ENCODE measurements around the gene PRRC2B.
"Not testable (repeated sequence)": the region's sequence is repeated elsewhere in the genome, so short reads cannot be mapped to it uniquely, and the experiment has no call there.

PRRC2B gene

DNA sequence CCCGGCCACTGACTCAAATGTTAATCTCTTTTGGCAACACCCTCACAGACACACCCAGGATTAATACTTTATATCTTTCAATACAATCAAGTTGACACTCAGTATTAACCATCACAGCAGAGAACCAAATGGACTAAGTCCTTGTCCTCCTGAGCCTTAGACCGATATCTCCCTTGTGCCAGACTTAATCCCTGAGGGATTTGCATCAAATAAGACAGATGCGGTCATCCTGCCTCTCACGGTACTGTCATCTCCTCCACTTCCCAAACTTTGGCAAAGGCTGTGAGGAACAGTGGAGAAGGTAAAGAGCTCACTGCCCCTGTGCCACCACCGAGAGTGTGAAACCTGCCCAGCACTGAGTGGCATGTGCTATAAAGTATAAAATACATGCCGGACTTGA, 6.5 kb upstream of the PRRC2B start:
- no peak for DNase-seq

GRCh38 chr9:131391020-131391419, 2.9 kb upstream of the PRRC2B start:
- no peak for DNase-seq

- DNase-seq, result no peak
Observed at GRCh38 chr9:131391504-131391903, 2.4 kb upstream of the PRRC2B start.

- peak; percentile 65 for DNase-seq
Observed at GRCh38 chr9:131394464-131395156, 724 bp downstream of the PRRC2B start.

GRCh38 chr9:131395157-131396098, 1.5 kb downstream of the PRRC2B start:
- no peak for DNase-seq

GRCh38 chr9:131396099-131396479, 2.2 kb downstream of the PRRC2B start:
- DNase-seq, result not testable (repeated sequence)

DNA sequence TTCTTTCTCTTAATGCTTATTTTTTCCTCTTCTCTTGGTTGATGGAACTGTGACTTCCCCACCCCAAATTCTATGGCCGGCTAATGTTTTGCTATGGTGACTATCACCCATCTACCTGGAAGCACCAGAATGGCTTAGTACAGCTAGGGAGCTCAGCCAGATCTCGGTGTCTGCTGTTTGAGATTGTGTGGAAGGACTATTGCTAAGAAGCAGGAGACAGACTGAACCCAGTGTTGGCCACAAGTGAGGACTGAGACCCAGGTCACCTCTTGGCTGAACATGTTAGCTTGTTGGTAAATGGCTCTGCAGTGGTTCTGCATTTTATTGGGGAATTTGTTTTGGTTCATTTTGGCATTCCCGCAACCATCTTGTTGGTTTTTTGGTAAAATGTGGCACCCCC, 2.7 kb downstream of the PRRC2B start:
- no peak for DNase-seq

DNA sequence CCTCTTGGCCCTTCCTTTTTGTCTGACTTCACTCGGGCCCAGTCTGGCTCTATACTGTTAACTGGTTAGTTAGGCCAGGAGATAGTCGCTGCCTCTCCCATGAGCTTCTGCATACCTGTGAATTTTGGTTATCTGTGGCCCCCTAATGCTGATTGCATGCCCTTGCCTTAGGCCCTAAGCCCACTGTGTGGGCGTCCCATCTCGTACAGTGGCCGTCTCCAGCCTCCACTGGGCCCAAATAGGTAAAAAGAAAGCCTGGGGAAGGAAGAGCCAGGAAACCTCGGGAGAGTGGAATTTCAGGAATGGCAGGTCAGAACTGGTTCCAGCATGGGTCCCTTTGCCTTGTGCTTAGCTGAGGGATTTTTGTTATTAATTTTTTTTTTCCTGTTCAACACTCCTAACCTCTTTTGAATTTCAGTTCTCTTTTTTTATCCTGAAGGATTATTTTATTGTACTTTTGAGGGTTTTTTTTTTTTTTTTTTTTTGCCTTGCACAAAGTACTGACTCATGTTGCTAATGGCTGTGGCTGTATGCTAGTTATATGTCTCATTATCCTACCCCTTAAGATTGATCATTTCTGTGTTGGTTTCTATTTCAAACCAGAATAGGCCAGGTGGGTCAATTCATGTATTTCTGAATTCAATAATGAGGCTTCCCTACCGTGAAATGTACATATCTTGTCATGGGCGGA, 3.4 kb downstream of the PRRC2B start:
- no peak for DNase-seq

- no peak for DNase-seq
Observed at GRCh38 chr9:131398204-131398603, 4.3 kb downstream of the PRRC2B start.

GRCh38 chr9:131399972-131400371, 6.1 kb downstream of the PRRC2B start:
- DNase-seq, result no peak

DNA sequence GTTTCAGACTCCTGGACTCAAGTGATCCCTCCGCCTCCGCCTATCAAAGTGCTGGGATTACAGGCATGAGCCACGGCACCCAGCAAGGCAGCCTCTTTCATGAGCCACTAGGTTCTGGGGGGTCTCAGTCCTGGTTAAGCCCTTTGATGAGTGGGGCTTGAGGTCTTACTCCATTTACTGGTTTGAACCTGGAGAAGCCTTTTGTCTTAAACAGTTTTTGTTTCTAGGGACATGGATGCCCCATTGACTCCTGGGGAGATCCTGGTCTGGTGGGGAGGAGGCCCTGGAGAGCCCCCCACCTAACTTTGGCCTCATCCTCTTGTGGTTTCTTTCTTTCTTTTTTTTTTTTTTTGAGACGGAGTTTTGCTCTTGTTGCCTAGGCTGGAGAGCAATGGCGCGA, 6.7 kb downstream of the PRRC2B start:
- DNase-seq, result no peak

GRCh38 chr9:131402073-131402472, 8.2 kb downstream of the PRRC2B start:
- no peak for DNase-seq

DNA sequence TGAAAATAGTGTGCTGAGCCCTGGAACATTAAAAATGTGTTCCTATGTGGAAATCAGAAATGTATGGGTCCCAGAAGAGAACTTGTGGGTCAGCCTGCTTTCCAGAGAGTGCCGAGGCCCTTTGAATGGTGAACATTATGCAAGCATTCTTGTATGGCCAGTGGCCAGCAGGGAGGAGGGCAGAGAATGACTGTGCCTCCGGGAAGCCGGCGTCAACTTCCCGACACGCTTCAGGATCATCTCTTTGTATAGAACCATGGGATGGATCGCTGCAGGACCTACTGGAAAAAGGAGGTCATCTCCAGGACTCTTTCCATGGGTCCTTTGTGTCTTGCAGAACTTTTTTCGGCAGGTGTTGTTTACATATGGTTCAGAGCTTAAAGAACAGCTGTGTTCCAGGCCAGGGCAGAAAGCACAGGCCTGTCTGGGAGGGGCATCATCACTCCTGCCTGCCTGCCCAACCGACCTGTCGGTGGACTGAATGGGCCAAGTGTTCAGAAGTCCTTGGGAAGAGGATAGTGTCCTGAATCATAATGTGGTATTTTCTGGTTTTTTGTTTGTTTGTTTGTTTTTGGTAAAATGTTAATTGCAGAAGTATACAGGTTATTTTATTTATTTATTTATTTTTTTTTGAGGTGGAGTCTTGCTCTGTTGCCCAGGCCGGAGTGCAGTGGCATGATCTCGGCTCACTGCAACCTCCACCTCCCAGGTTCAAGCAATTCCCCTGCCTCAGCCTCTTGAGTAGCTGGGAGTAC, 9.0 kb downstream of the PRRC2B start:
- peak; percentile 86 for DNase-seq

DNA sequence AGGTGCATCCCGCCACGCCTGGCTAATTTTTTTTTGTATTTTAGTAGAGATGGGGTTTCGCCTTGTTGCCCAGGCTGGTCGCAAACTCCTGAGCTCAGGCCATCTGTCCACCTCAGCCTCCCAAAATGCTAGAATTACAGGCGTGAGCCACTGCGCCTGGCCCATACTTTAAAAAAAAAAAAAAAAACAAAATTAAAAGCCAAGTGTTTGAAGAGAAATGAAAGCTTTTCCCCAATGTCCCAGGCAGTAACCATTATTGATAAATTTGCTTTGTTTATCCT, 9.5 kb downstream of the PRRC2B start:
- DNase-seq, result no peak

GRCh38 chr9:131404581-131404980, 10.7 kb downstream of the PRRC2B start:
- no peak for DNase-seq

DNA sequence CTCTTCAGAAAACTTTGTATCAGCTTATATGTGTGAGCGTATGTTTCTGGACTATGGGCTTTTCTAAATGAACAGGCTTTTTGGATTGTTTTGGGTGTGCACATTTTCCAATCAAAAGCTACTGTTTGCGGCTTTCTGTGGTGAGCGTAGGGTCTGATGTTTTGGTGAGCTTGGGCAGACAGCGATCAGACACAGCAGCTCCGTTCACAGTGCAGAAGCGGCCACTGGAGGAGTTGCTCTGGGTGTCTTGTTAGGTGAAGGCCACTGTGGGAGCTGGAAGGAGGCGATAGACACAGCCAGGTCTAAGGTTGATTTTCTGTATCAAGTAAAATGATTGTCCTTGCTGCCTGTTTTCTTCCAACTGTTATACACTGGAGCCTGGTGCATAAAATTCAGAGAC, 11.1 kb downstream of the PRRC2B start:
- no peak for DNase-seq

- DNase-seq, result peak; percentile 49
Observed at GRCh38 chr9:131405428-131405827, 11.5 kb downstream of the PRRC2B start.

DNA sequence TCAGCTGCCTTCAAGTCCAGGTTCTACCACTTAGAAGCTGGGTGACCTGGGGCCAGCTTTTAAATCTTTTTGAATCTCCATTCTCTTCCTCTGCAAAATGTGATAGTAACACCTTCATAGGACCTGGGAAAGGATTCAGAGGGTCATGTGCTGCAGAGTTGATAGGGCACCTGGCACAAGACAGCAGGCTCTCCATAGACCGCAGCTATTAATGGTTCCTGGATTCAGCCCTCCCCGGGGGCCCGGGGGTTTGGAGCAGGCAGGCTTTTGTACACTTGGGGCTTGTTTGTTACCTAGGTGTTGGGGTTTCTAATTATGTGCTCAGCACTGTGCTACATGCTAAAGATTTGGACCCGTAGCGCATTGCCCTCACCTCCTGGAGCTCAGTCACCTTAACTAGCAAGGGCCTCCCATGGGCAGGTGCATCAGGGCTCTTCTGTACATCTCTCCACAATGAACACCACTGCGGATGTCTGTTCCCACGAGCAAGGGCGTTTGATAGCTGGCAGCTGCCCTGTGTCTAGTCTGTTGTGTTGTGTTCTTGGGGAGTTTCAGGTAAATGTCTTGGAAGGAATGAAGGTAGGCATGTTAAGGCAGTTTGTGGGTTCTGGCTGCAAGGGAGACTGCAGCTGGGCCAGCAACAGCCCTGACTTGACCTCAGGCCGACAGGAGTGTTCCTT, 12.1 kb downstream of the PRRC2B start:
- DNase-seq, result no peak

DNA sequence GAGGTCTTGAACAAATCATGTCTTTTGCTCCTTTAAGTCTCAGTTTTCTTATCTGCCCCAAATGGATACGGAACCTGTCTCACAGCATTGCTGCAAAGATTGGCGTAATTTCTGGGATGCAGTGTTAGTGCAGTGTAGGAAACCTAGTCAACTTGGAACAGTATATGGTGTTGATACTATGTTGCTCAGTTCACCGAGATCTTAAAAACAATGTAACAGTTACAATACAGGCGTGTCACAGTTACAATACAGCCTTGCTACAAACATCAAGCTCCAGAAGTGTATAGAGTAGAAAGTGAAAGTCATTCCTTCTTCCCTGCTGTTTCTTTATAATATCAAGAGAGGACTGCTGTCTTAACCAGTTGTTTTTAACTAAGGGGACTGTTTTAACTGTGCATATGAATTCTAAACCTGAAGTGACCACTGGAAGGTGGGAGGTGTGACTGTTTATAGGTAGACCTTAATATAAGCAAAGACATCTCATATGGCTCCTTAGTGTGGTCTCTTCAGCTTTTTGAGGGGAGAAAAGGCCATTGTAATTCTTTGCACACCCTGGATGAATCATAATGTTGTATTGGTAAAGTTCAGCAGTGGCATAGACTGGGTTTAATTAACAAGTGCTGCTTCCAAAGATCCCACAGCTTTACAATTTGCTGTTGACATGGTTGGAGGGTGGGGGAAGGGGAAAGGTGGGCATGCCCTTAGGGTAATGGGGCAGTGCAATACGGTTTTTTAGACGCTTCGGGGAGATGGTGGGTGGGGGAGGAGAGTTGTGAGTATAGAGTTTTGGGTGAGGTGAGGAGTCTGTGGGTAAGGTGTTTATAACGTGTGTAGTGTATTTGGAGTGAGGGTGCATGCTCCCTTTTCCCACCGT, 12.9 kb downstream of the PRRC2B start:
- no peak for DNase-seq

- no peak for DNase-seq
Observed at GRCh38 chr9:131407717-131408195, 13.9 kb downstream of the PRRC2B start.

DNA sequence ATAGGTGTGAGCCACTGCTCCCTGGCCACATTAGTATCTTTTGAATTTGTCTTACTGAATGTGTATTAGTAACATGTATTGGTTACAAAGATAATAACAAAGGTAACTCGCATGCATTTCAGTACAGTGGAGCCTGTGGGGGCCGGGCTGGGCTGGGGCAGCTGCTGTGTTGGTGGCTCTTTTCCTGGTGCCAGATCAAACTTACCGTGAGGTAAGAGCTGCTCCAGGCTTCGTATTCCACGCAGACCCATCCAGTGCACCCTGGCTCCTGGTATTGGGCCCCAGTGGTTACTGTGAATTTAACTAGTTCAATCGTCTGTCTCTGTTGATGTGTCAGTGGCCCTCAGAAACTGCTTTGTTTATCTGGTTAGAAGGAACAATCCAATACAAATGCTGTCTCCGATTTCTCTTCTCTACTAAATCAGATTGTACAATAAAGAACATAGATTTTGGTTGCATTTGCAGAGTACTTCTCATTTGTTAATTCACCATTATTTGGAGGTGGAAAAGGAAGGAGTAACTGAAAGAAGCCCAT, 15.6 kb downstream of the PRRC2B start:
- no peak for DNase-seq

All from right hindlimb (tissue), 1 donor.